Natural killer cell (primary cell): ENCODE data around the gene PLXNC1. TPM values are rescaled to one million over a fixed set of nuclear protein-coding genes. Genes with fewer than 3 reads are reported as not detected.

Experiments
- ATAC-seq, 3 donors: fragments of 150-1000 bp in 2 of 3; fragments of 200-7000 bp in 1 of 3; cut with Tn5 transposase; 1 replicate in 1 of 3; 2 replicates in 2 of 3; pipeline ENCODE4 v1.10.0; 2021; ENCODE audit warnings: mild to moderate bottlenecking in 2 of 3, moderate library complexity in 2 of 3
- DNase-seq, 2 donors: peaks; one replicate each; pipeline versions ENCODE4 v3.0.0 to v3.0.0-alpha.2; 2013 to 2021; ENCODE audit warnings: mixed read lengths in 1 of 2
- H3K27ac ChIP-seq: one replicate; pipeline ENCODE4 v1.5.1; 2013; ENCODE audit warnings: mild to moderate bottlenecking, low read length
- H3K27me3 ChIP-seq: one replicate; pipeline ENCODE4 v1.6.1; 2013; ENCODE audit warnings: low read length; ENCODE audit not compliant: control insufficient read depth, insufficient read depth
- H3K36me3 ChIP-seq: one replicate; pipeline ENCODE4 v1.6.1; 2013; ENCODE audit warnings: low read length; ENCODE audit not compliant: control insufficient read depth, insufficient read depth
- H3K4me1 ChIP-seq: one replicate; pipeline ENCODE4 v1.6.1; 2013; ENCODE audit warnings: low read length; ENCODE audit not compliant: control insufficient read depth, insufficient read depth
- H3K4me3 ChIP-seq: one replicate; pipeline ENCODE4 v1.5.1; 2013; ENCODE audit warnings: low read length
- H3K9me3 ChIP-seq: one replicate; pipeline ENCODE4 v1.6.1; 2013; ENCODE audit warnings: low read length; ENCODE audit not compliant: control insufficient read depth, insufficient read depth
- H3K27ac Mint-ChIP-seq, 2 donors: one replicate each; pipeline ENCODE4 v1.8.0; 2022; ENCODE audit warnings: mild to moderate bottlenecking in 2 of 2, mixed read lengths in 2 of 2, moderate library complexity in 1 of 2
- H3K27me3 Mint-ChIP-seq, 2 donors: one replicate each; pipeline ENCODE4 v1.8.0; 2022; ENCODE audit warnings: low read depth in 2 of 2, mixed read lengths in 2 of 2
- H3K36me3 Mint-ChIP-seq: one replicate; pipeline ENCODE4 v1.8.0; 2022; ENCODE audit warnings: mixed read lengths
- H3K4me1 Mint-ChIP-seq, 2 donors: one replicate each; pipeline ENCODE4 v1.8.0; 2022; ENCODE audit warnings: mixed read lengths in 2 of 2
- H3K4me3 Mint-ChIP-seq: one replicate; pipeline ENCODE4 v1.8.0; 2022; ENCODE audit warnings: mild to moderate bottlenecking, moderate library complexity, mixed read lengths
- H3K9me3 Mint-ChIP-seq, 2 donors: one replicate each; pipeline ENCODE4 v1.8.0; 2022; ENCODE audit warnings: mixed read lengths in 2 of 2
- WGBS: methylation state at CpG from one replicate; pipeline ENCODE4 v1.1.7; 2013; ENCODE audit warnings: missing lambda C conversion rate; ENCODE audit not compliant: insufficient coverage; 5-methylcytosine and 5-hydroxymethylcytosine counted together
- intact Hi-C: fragments of 100-400 bp; cut with micrococcal nuclease; formaldehyde crosslinking; loops from one replicate; pipeline ENCODE4 v1.14.2; 2022
- total RNA-seq, 4 donors: library from RNA; stranded (reverse); fragments of 120-200 nt in 1 of 4; gene quantifications; one replicate each; pipeline versions ENCODE4 v1.2.3 to v1.2.4, GENCODE V29; 2013 to 2022
- TF ChIP-seq, protein P1 (sequence below): fragments of 200-600 bp; IDR thresholded peaks from one replicate; pipeline ENCODE4 v1.8.0; 2022; ENCODE audit warnings: antibody characterized with exemption

PLXNC1 gene
- total RNA-seq, 3 donors from 2014 or later (not counting 1 experiment from before 2014, with no cell fraction given) = 22.0 to 30.7 (median 26.5) TPM

DNA sequence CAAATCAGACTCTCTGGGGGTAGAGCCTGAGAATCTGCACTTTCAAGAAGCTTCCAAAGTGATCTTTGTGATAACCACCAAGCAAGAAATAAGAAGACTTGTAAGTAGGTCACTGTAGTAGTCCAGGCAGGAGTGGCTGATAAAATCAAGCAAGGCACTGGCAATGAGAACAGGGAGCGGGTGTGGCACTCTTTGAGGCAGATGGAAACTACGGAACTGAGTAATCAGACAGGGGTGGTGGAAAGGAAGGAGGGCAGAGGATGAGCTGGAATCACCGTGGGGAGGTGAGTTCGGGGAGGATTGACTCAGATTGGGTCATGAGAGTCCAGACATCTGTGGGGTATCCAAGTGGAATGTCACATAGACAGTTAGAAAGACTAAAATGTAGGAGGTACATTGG lies 44.4 kb upstream of the PLXNC1 start:
- WGBS = 89% methylated on average over 4 of the region's 4 CpGs
- no peaks in the 10 kb centered on the region for H3K9me3 ChIP-seq
- H3K4me3 ChIP-seq = no peak overlapping the region
- Mint-ChIP-seq H3K27ac (no peak overlapping the region), H3K4me1 (peaks cover 5% of the 10 kb centered on the region in 2 donors), H3K4me3 (no peak overlapping the region), H3K27me3 (peaks cover 8 to 22% of the 10 kb centered on the region in 2 donors), H3K36me3 (no peaks in the 10 kb centered on the region), H3K9me3 (no peaks in the 10 kb centered on the region)
- DNase-seq = no peak
- peaks cover 15% of the 10 kb centered on the region for H3K4me1 ChIP-seq
- no peak overlapping the region for H3K27ac ChIP-seq
- H3K36me3 ChIP-seq = no peaks in the 10 kb centered on the region
- no peak for ATAC-seq
- intact Hi-C loops = loop anchor here (5.0 kb wide), 4 partner anchors 127 to 1117 kb away; no protein-coding TSS in a partner anchor
- TF ChIP-seq, protein P1, sequence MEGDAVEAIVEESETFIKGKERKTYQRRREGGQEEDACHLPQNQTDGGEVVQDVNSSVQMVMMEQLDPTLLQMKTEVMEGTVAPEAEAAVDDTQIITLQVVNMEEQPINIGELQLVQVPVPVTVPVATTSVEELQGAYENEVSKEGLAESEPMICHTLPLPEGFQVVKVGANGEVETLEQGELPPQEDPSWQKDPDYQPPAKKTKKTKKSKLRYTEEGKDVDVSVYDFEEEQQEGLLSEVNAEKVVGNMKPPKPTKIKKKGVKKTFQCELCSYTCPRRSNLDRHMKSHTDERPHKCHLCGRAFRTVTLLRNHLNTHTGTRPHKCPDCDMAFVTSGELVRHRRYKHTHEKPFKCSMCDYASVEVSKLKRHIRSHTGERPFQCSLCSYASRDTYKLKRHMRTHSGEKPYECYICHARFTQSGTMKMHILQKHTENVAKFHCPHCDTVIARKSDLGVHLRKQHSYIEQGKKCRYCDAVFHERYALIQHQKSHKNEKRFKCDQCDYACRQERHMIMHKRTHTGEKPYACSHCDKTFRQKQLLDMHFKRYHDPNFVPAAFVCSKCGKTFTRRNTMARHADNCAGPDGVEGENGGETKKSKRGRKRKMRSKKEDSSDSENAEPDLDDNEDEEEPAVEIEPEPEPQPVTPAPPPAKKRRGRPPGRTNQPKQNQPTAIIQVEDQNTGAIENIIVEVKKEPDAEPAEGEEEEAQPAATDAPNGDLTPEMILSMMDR = no peak
- peaks cover 3% of the 10 kb centered on the region for H3K27me3 ChIP-seq

DNA sequence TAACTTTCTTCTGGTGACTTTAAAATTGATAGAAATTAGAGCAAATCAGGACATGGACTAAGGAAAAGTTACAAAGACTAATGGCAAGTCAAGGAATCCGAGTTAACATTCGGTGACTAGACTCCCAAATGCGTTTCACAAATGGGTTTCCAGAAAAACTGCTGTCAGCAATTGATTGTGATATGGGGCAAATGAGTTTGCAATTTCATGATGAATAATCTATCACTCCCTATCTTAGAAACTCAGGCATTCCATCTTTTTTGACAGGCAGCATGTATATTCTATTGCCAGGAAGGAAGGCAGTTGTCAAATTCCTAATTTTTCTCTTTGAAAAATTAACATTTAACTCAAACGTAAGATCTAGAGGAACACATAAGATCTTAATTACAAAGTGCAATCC lies 40.5 kb upstream of the PLXNC1 start:
- no peak overlapping the region for H3K27ac Mint-ChIP-seq
- ATAC-seq (no peak), DNase-seq (no peak)
- H3K9me3 Mint-ChIP-seq = no peaks in the 10 kb centered on the region
- no peak overlapping the region for H3K4me3 Mint-ChIP-seq
- Histone ChIP-seq H3K27ac (no peak overlapping the region), H3K36me3 (no peaks in the 10 kb centered on the region), H3K4me3 (no peak overlapping the region), H3K27me3 (no peaks in the 10 kb centered on the region), H3K4me1 (peaks cover 5% of the 10 kb centered on the region), H3K9me3 (no peaks in the 10 kb centered on the region)
- TF ChIP-seq, protein P1 = no peak
- peaks cover 17 to 21% of the 10 kb centered on the region in 2 donors for H3K27me3 Mint-ChIP-seq
- intact Hi-C loops = no loop called here
- H3K4me1 Mint-ChIP-seq = no peaks in the 10 kb centered on the region
- WGBS = 97% methylated on average over 3 of the region's 4 CpGs
- no peaks in the 10 kb centered on the region for H3K36me3 Mint-ChIP-seq

DNA sequence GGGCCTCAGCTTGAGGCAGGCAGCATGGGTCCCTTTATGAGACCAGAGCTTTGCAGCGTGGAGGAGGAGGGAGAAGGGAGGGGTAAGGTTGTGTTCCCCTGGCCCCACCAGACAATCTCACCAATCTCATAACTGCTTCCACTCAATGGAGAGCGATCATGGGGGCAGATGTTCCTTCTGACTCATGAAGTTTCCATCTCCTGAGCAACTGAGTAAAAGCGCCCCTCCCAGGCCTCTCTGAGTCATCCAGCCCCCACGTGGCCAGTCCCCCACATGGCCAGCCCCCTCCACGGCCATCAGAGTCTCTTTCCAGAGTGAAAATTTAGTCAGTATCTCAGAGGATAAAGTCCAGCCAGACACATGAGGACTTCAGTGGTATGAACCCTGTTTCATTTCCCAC lies 39.2 kb upstream of the PLXNC1 start:
- H3K4me1 Mint-ChIP-seq = no peaks in the 10 kb centered on the region
- no peaks in the 10 kb centered on the region for H3K9me3 Mint-ChIP-seq
- Histone ChIP-seq H3K4me3 (no peak overlapping the region), H3K27ac (no peak overlapping the region), H3K36me3 (no peaks in the 10 kb centered on the region), H3K9me3 (no peaks in the 10 kb centered on the region), H3K4me1 (peaks cover 5% of the 10 kb centered on the region), H3K27me3 (no peaks in the 10 kb centered on the region)
- H3K36me3 Mint-ChIP-seq = no peaks in the 10 kb centered on the region
- ATAC-seq (no peak), DNase-seq (no peak)
- intact Hi-C loops = no loop called here
- H3K27me3 Mint-ChIP-seq = peaks cover 17% of the 10 kb centered on the region in 2 donors
- H3K4me3 Mint-ChIP-seq = no peak overlapping the region
- WGBS = 60% methylated on average over 4 of the region's 5 CpGs
- TF ChIP-seq, protein P1 = no peak
- no peak overlapping the region for H3K27ac Mint-ChIP-seq

DNA sequence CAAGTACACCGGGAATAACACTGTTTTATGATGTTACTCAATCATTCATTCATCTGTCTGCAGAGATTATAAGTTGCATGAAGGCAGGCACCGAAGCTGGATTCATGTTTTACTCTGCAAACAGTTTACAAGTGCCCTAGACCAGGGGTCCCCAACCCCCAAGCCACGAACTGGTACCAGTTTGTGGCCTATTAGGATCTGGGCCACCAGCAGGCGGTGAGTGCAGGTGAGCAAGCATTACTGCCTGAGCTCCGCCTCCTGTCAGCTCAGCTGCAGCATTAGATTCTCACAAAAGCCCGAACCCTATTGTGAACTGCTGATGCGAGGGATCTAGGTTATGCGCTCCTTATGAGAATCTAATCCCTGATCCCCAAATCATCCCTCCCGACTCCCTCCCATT lies 38.1 kb upstream of the PLXNC1 start:
- no peak overlapping the region for H3K27ac Mint-ChIP-seq
- no peaks in the 10 kb centered on the region for H3K9me3 Mint-ChIP-seq
- intact Hi-C loops = no loop called here
- TF ChIP-seq, protein P1 = no peak
- H3K36me3 ChIP-seq = no peaks in the 10 kb centered on the region
- whole genome bisulfite sequencing = 92% methylated on average over 9 of the region's 9 CpGs
- no peak overlapping the region for H3K27ac ChIP-seq
- no peak for DNase-seq
- ATAC-seq = no peak
- no peaks in the 10 kb centered on the region for H3K27me3 ChIP-seq
- H3K4me1 Mint-ChIP-seq = no peaks in the 10 kb centered on the region
- peaks cover 5% of the 10 kb centered on the region for H3K4me1 ChIP-seq
- no peak overlapping the region for H3K4me3 ChIP-seq
- no peak overlapping the region for H3K4me3 Mint-ChIP-seq
- H3K9me3 ChIP-seq = no peaks in the 10 kb centered on the region
- no peaks in the 10 kb centered on the region for H3K36me3 Mint-ChIP-seq
- peaks cover 12 to 17% of the 10 kb centered on the region in 2 donors for H3K27me3 Mint-ChIP-seq
